GM12878 (cell line): ENCODE measurements around the gene CYTH3.

Experiments used
- CEBPB ChIP-seq, 2 experiments: fragments of 150-350 bp in 1 of 2; IDR thresholded peaks; 2 replicates each; pipeline ENCODE4 v1.6.1; 2012 to 2014; ENCODE audit warnings: low read depth in 2 of 2, low read length in 2 of 2, borderline replicate concordance in 1 of 2, inconsistent platforms in 1 of 2
- EZH2 ChIP-seq: IDR thresholded peaks from 2 replicates; pipeline ENCODE4 v1.6.1; 2012; ENCODE audit warnings: low read depth, mild to moderate bottlenecking, control low read depth, inconsistent platforms, low read length, borderline replicate concordance; ENCODE audit not compliant: control insufficient read depth
- GABPA ChIP-seq: IDR thresholded peaks from 2 replicates; pipeline ENCODE4 v1.6.1; 2014; ENCODE audit warnings: antibody characterized with exemption, low read depth, mild to moderate bottlenecking, inconsistent platforms
- KDM1A ChIP-seq: fragments of 200-600 bp; sonication (generic); IDR thresholded peaks from 2 replicates; pipeline ENCODE4 v1.6.1; 2016; ENCODE audit warnings: borderline replicate concordance
- PKNOX1 ChIP-seq: fragments of 450-650 bp; IDR thresholded peaks from 2 replicates; pipeline ENCODE4 v1.6.1; 2016; ENCODE audit warnings: mild to moderate bottlenecking
- POLR2A ChIP-seq: IDR thresholded peaks from 2 replicates; pipeline ENCODE4 v1.6.1; 2011; ENCODE audit warnings: low read depth, mild to moderate bottlenecking, low read length
- RCOR1 ChIP-seq: conservative IDR thresholded peaks from 2 replicates; pipeline ENCODE4 v1.6.1; 2012; ENCODE audit warnings: low read depth, low read length, improper control_type of control experiment
- SRF ChIP-seq, 2 experiments: IDR thresholded peaks; 2 replicates each; pipeline ENCODE4 v1.6.1; 2011; ENCODE audit warnings: low read depth in 2 of 2, low read length in 2 of 2, mild to moderate bottlenecking in 1 of 2, moderate library complexity in 1 of 2
- YY1 ChIP-seq: IDR thresholded peaks from 2 replicates; pipeline ENCODE4 v1.6.1; 2011; ENCODE audit warnings: low read depth, mild to moderate bottlenecking, low read length

GRCh38 chr7:6139189-6139996 lies 133.0 kb downstream of the CYTH3 start:
- TF ChIP-seq YY1 (no peak), EZH2 (no peak), KDM1A (no peak), POLR2A (no peak), CEBPB (IDR thresholded peaks at IDR 0.05; ENCODE audit: borderline replicate concordance in 1 of 2, low read depth in 2 of 2, low read length in 2 of 2) (no peak), SRF (IDR thresholded peaks at IDR 0.05; ENCODE audit: low read depth in 2 of 2, low read length in 2 of 2) (no peak), RCOR1 (no peak), GABPA (no peak), PKNOX1 (no peak)
